Urothelium cell line (cell line): Measurements from ENCODE around the gene MRGPRX3.
A peak's percentile ranks its signal among the peaks of the same experiment; 100 is the strongest.
"Not testable (repeated sequence)": the region's sequence is repeated elsewhere in the genome, so short reads cannot be mapped to it uniquely, and the experiment has no call there.

Experiments
- DNase-seq: peaks from one replicate; pipeline ENCODE4 v3.0.0; 2011; ENCODE audit warnings: low spot score, mixed read lengths
- FAIRE-seq: peaks from 2 replicates; lab custom pipeline; 2011; peaks lifted over from hg19 to GRCh38; lab: Jason Lieb, UNC

The MRGPRX3 gene

GRCh38 chr11:18132341-18132740 is at the start of gene MRGPRX3:
MRGPRX3 (plus strand) TSS chr11:18132571; CDS start chr11:18137203, 4,632 bp downstream.
- FAIRE-seq (no peak), DNase-seq (no peak)

- DNase-seq (no peak), FAIRE-seq (no peak)
Measured at GRCh38 chr11:18088366-18088765, 44.0 kb upstream of the MRGPRX3 start.

GRCh38 chr11:18088966-18089365 is 43.4 kb upstream of the MRGPRX3 start:
- DNase-seq, result no peak
- no peak for FAIRE-seq

- FAIRE-seq (no peak), DNase-seq (no peak)
Measured at GRCh38 chr11:18091731-18092130, 40.6 kb upstream of the MRGPRX3 start.

GRCh38 chr11:18093959-18094358 is 38.4 kb upstream of the MRGPRX3 start:
- no peak for FAIRE-seq
- DNase-seq, result no peak

- FAIRE-seq (no peak), DNase-seq (no peak)
Measured at GRCh38 chr11:18100926-18101656, 31.3 kb upstream of the MRGPRX3 start.

GRCh38 chr11:18105086-18105801 is 27.1 kb upstream of the MRGPRX3 start:
- DNase-seq (no peak), FAIRE-seq (no peak)

- DNase-seq, result peak; percentile 95
- peak; percentile 52 for FAIRE-seq
Measured at GRCh38 chr11:18105802-18106574, 26.4 kb upstream of the MRGPRX3 start, which contains the start of gene SAAL1. SAAL1 (minus strand) TSS chr11:18106082; CDS start chr11:18106041, 41 bp downstream.

- FAIRE-seq (no peak), DNase-seq (no peak)
Measured at GRCh38 chr11:18106688-18107087, 25.7 kb upstream of the MRGPRX3 start.

GRCh38 chr11:18108254-18108653 is 24.1 kb upstream of the MRGPRX3 start:
- DNase-seq (no peak), FAIRE-seq (no peak)

GRCh38 chr11:18111005-18111404 is 21.4 kb upstream of the MRGPRX3 start:
- DNase-seq (no peak), FAIRE-seq (no peak)

- DNase-seq (peak; percentile 83), FAIRE-seq (peak; percentile 79)
Measured at GRCh38 chr11:18115360-18116127, 16.8 kb upstream of the MRGPRX3 start.

GRCh38 chr11:18121331-18121828 is 11.0 kb upstream of the MRGPRX3 start:
- not testable (repeated sequence) for FAIRE-seq, DNase-seq

- not testable (repeated sequence) for FAIRE-seq, DNase-seq
Measured at GRCh38 chr11:18131115-18131514, 1.3 kb upstream of the MRGPRX3 start.

- no peak for FAIRE-seq
- DNase-seq, result no peak
Measured at GRCh38 chr11:18135308-18135707, 2.9 kb downstream of the MRGPRX3 start.

- DNase-seq (no peak), FAIRE-seq (peak; percentile 5)
Measured at GRCh38 chr11:18137186-18137800, 4.9 kb downstream of the MRGPRX3 start.

GRCh38 chr11:18140145-18140544 is 7.8 kb downstream of the MRGPRX3 start:
- no peak for DNase-seq
- FAIRE-seq, result no peak

- FAIRE-seq, result no peak
- no peak for DNase-seq
Measured at GRCh38 chr11:18144243-18144642, 11.9 kb downstream of the MRGPRX3 start.

GRCh38 chr11:18145025-18145424 is 12.7 kb downstream of the MRGPRX3 start:
- no peak for DNase-seq
- FAIRE-seq, result no peak

- no peak for DNase-seq
Measured at GRCh38 chr11:18145837-18146236, 13.5 kb downstream of the MRGPRX3 start.

More at GRCh38 chr11:18145837-18146236, 13.5 kb downstream of the MRGPRX3 start:
- FAIRE-seq, result no peak
